HepG2 (cell line): ENCODE data around the gene CAMK2A. TPM values are rescaled to one million over a fixed set of nuclear protein-coding genes. Genes with fewer than 3 reads are reported as not detected.

ENCODE experiments used
- ATAC-seq: fragments of 200-7000 bp; cut with Tn5 transposase; 3 replicates; pipeline ENCODE4 v1.9.1; 2020; ENCODE audit warnings: mild to moderate bottlenecking, moderate library complexity
- BruUV-seq: library from RNA; stranded (reverse); fragments of 400-500 nt; replicated peaks from 2 replicates; lab custom pipeline; 2021; lab: Mats Ljungman, UMichigan
- CTCF ChIA-PET: fragments of 300-600 bp; formaldehyde crosslinking; extraction: SDS; loops from one replicate; lab custom pipeline; 2021; ENCODE audit warnings: low total read pairs, inconsistent platforms, low intra/inter-chr PET ratio; lab: Yijun Ruan, JAX
- POLR2A ChIA-PET: fragments of 350-600 bp; sonication (Branson Sonifier 250); formaldehyde crosslinking; loops from one replicate; lab custom pipeline; 2020; ENCODE audit warnings: antibody characterized with exemption, inconsistent platforms; lab: Yijun Ruan, JAX
- DNase-seq: peaks from one replicate; pipeline ENCODE4 v3.0.0-alpha.2; 2015; ENCODE audit warnings: low spot score
- FAIRE-seq: peaks from 3 replicates; lab custom pipeline; 2011; peaks lifted over from hg19 to GRCh38; lab: Jason Lieb, UNC
- H2AFZ ChIP-seq: one replicate; pipeline ENCODE4 v1.6.1; 2011; ENCODE audit warnings: low read length, inconsistent platforms
- H3K27ac ChIP-seq: fragments of 300-600 bp; 3 replicates; pipeline ENCODE4 v1.8.0; 2011; ENCODE audit warnings: mixed run types, mild to moderate bottlenecking, mixed read lengths, low read length, inconsistent platforms; ENCODE audit not compliant: insufficient read depth; ENCODE audit errors: extremely low read length
- H3K27me3 ChIP-seq, 2 experiments: fragments of 200-600 bp in 1 of 2; 2 replicates in 1 of 2; 3 replicates in 1 of 2; pipeline versions ENCODE4 v1.6.0 to v1.8.0; 2011; ENCODE audit warnings: low read length in 2 of 2, mild to moderate bottlenecking in 2 of 2, moderate library complexity in 2 of 2, inconsistent platforms in 1 of 2; ENCODE audit not compliant: insufficient read depth in 2 of 2, control insufficient read depth in 1 of 2
- H3K36me3 ChIP-seq, 2 experiments: fragments of 200-600 bp in 1 of 2; replicated peaks in 1 of 2; 2 replicates in 1 of 2; 3 replicates in 1 of 2; pipeline versions ENCODE4 v1.5.1 to v1.8.0; 2011; ENCODE audit warnings: low read length in 2 of 2, inconsistent platforms in 1 of 2; ENCODE audit not compliant: insufficient read depth in 2 of 2, control insufficient read depth in 1 of 2
- H3K4me1 ChIP-seq: 2 replicates; pipeline ENCODE4 v1.5.1; 2012; ENCODE audit warnings: low read length, inconsistent platforms; ENCODE audit not compliant: insufficient read depth
- H3K4me2 ChIP-seq: 2 replicates; pipeline ENCODE4 v1.6.0; 2011; ENCODE audit warnings: low read depth, low read length, inconsistent platforms
- H3K4me3 ChIP-seq, 3 experiments: fragments of 200-600 bp in 1 of 3; sonication (generic), shearing (Covaris generic) in 1 of 3; replicated peaks in 1 of 3; 2 replicates each; pipeline ENCODE4 v1.5.1; 2011 to 2016; ENCODE audit warnings: low read length in 3 of 3, inconsistent platforms in 2 of 3, low read depth in 2 of 3, mild to moderate bottlenecking in 2 of 3, control low read depth in 1 of 3, mixed read lengths in 1 of 3; ENCODE audit not compliant: insufficient read depth in 1 of 3
- H3K79me2 ChIP-seq: one replicate; pipeline ENCODE4 v1.6.1; 2011; ENCODE audit warnings: low read length, inconsistent platforms; ENCODE audit not compliant: insufficient read depth
- H3K9ac ChIP-seq: 2 replicates; pipeline ENCODE4 v1.6.0; 2011; ENCODE audit warnings: mild to moderate bottlenecking, low read depth, low read length, inconsistent platforms; ENCODE audit not compliant: insufficient read depth
- H3K9me3 ChIP-seq: 2 replicates; pipeline ENCODE4 v1.5.1; 2012; ENCODE audit warnings: mild to moderate bottlenecking, low read length
- H4K20me1 ChIP-seq: 2 replicates; pipeline ENCODE4 v1.6.0; 2011; ENCODE audit warnings: inconsistent platforms, mild to moderate bottlenecking, low read length, moderate library complexity; ENCODE audit not compliant: insufficient read depth
- BCLAF1 ChIP-seq: fragments of 450-650 bp; IDR thresholded peaks from 2 replicates; pipeline ENCODE4 v1.6.1; 2017; ENCODE audit warnings: mild to moderate bottlenecking
- CEBPB ChIP-seq: IDR thresholded peaks from 2 replicates; pipeline ENCODE4 v1.6.1; 2011; ENCODE audit warnings: low read depth, low read length, improper control_type of control experiment, borderline replicate concordance
- CTCF ChIP-seq: sonication (generic); formaldehyde crosslinking; IDR thresholded peaks from 2 replicates; pipeline ENCODE4 v1.5.0; 2020; ENCODE audit warnings: mild to moderate bottlenecking, missing genetic modification reagents, moderate library complexity
- NFYC ChIP-seq: IDR thresholded peaks from 2 replicates; pipeline ENCODE4 v1.6.1; 2016; ENCODE audit warnings: missing genetic modification reagents, missing compliant biosample characterization
- NR2F1 ChIP-seq, 2 experiments: fragments of 450-650 bp in 1 of 2; formaldehyde crosslinking in 1 of 2; IDR thresholded peaks; 2 replicates each; pipeline versions ENCODE4 v1.5.0 to v1.6.1; 2016 to 2020; ENCODE audit warnings: mild to moderate bottlenecking in 1 of 2, missing compliant biosample characterization in 1 of 2, missing genetic modification reagents in 1 of 2, moderate library complexity in 1 of 2
- NR2F6 ChIP-seq, 2 experiments: IDR thresholded peaks; 2 replicates each; pipeline ENCODE4 v1.6.1; 2016; ENCODE audit warnings: antibody characterized with exemption in 1 of 2, mild to moderate bottlenecking in 1 of 2
- PATZ1 ChIP-seq: sonication (generic); formaldehyde crosslinking; IDR thresholded peaks from 2 replicates; pipeline ENCODE4 v1.4.0; 2020; ENCODE audit warnings: missing genetic modification reagents
- PHB2 ChIP-seq: fragments of 450-650 bp; IDR thresholded peaks from 2 replicates; pipeline ENCODE4 v1.6.1; 2018; ENCODE audit not compliant: partially characterized antibody
- THAP8 ChIP-seq: sonication (generic); formaldehyde crosslinking; IDR thresholded peaks from 2 replicates; pipeline ENCODE4 v1.5.1; 2020; ENCODE audit warnings: missing genetic modification reagents, mild to moderate bottlenecking, borderline replicate concordance
- ZFP62 ChIP-seq: sonication (generic); formaldehyde crosslinking; IDR thresholded peaks from 2 replicates; pipeline ENCODE4 v1.4.0; 2020; ENCODE audit warnings: missing genetic modification reagents
- ZNF17 ChIP-seq: sonication (generic); formaldehyde crosslinking; IDR thresholded peaks from 2 replicates; pipeline ENCODE4 v1.5.0; 2020; ENCODE audit warnings: mild to moderate bottlenecking, missing genetic modification reagents
- ZNF205 ChIP-seq: IDR thresholded peaks from 2 replicates; pipeline ENCODE4 v1.6.1; 2018; ENCODE audit warnings: missing biosample characterization, missing genetic modification reagents
- WGBS: methylation state at CpG from one replicate; pipeline ENCODE4 v1.1.6; 2017; ENCODE audit warnings: low lambda C conversion rate; 5-methylcytosine and 5-hydroxymethylcytosine counted together
- in situ Hi-C: cut with HindIII; loops from 2 replicates; pipeline ENCODE4 v1.10.0; 2017; ENCODE audit warnings: low pct_unique_long_range_greater_than_20kb; ENCODE audit not compliant: extremely low pct_ligation_motif_present
- intact Hi-C: fragments of 100-400 bp; cut with micrococcal nuclease; formaldehyde crosslinking; loops from one replicate; pipeline ENCODE4 v1.10.0; 2022; ENCODE audit not compliant: unreplicated experiment
- polyA plus RNA-seq, 8 experiments: library from polyadenylated mRNA; depleted of rRNA in 3 of 8; stranded (reverse) in 7 of 8; unstranded in 1 of 8; fragments of >200 nt; fragmentation: Illumina TruSeq in 4 of 8; extraction: Trizol in 4 of 8; gene quantifications; 2 replicates each; pipeline versions ENCODE4 v1.2.1 to v1.2.3, GENCODE V29; 2011 to 2016; ENCODE audit warnings: low read depth in 4 of 8, missing spikeins in 1 of 8, mixed read lengths in 1 of 8; ENCODE audit not compliant: insufficient read depth in 1 of 8
- total RNA-seq, 5 experiments: library from RNA; depleted of rRNA; stranded (reverse); fragments of >200 nt; fragmentation: Illumina TruSeq; extraction: Trizol; gene quantifications; 2 replicates each; pipeline ENCODE4 v1.2.3, GENCODE V29; 2016; ENCODE audit warnings: low read depth in 1 of 5

CAMK2A gene
- total and polyA plus RNA-seq, 2 of the 13 experiments (the other 11 are each of a cell fraction or from before 2014, with no cell fraction given), result 0.11 TPM; not detected in 1

- TF ChIP-seq NR2F6 (IDR thresholded peaks at IDR 0.05) (0 out of 2 replicates have a peak, but pooled peaks have one; percentile 24), NR2F6 (CRISPR knock-in tag; IDR thresholded peaks at IDR 0.05) (peak; percentile 37; the same call in 1 of the 2 replicates), ZNF17 (CRISPR knock-in tag) (no peak), PHB2 (no peak), ZFP62 (CRISPR knock-in tag) (no peak)
These were observed 73.3 kb downstream of the CAMK2A start (continued) for GRCh38 chr5:150215979-150216944.

GRCh38 chr5:150214289-150214688 lies 75.3 kb downstream of the CAMK2A start:
- intact Hi-C loops, result no loop called here
- Histone ChIP-seq H2AFZ (no peak overlapping the region), H3K9ac (no peak overlapping the region), H3K9me3 (no peaks in the 10 kb centered on the region), H3K36me3 (no peaks in the 10 kb centered on the region), H3K27me3 (peaks cover 12 to 65% of the 10 kb centered on the region in 2 experiments; a peak in 4 of 5 replicates), H4K20me1 (no peaks in the 10 kb centered on the region), H3K79me2 (no peaks in the 10 kb centered on the region), H3K27ac (no peak overlapping the region), H3K4me1 (peaks cover 13% of the 10 kb centered on the region), H3K4me2 (no peak overlapping the region), H3K4me3 (no peak overlapping the region)
- no peak for FAIRE-seq
- ChIA-PET POLR2A (no interaction called here), CTCF (no interaction called here)
- no peak for DNase-seq
- peak; percentile 7; the same call in 1 of the 3 replicates for ATAC-seq
- in situ Hi-C loops, result no loop called here
- no TSS peak for BruUV-seq
- WGBS, result 23% methylated on average over 3 of the region's 7 CpGs
- TF ChIP-seq ZNF205 (no peak), PATZ1 (CRISPR knock-in tag) (0 out of 2 replicates have a peak, but pooled peaks have one; percentile 22), THAP8 (no peak), NFYC (no peak), CEBPB (no peak), CTCF (peak; percentile 33), BCLAF1 (no peak), NR2F1 (CRISPR knock-in tag; IDR thresholded peaks at IDR 0.05) (no peak)
